ENCODE data around the gene MACROD2.

DNA sequence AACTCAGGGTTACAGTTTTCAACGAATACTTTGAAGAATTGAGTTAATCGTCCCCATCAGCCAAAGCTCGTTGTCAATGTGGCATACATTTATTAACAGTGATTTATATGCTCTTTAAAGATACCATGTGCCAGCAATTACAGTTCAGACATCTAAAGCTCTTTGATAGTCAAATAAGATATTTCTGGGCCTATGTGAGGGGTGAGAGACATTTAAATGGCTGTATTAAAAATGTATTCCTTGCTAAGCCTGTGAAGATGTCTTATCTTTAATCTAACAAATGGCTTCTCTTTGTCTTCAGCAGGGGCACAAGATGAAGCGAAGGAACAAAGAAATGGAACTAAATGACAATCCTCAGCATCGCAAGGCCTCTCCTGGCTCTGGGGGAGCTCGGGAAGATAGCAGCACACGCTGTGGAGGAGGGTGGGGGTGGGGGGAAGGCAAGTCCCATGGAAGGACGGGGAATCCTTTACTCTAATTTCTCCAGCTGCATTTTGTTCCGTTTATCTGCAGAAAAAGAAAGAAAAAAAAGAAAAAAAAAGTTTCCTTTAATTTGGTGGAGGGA is 2054.3 kb downstream of the MACROD2 start:
- TF ChIP-seq, protein P1, sequence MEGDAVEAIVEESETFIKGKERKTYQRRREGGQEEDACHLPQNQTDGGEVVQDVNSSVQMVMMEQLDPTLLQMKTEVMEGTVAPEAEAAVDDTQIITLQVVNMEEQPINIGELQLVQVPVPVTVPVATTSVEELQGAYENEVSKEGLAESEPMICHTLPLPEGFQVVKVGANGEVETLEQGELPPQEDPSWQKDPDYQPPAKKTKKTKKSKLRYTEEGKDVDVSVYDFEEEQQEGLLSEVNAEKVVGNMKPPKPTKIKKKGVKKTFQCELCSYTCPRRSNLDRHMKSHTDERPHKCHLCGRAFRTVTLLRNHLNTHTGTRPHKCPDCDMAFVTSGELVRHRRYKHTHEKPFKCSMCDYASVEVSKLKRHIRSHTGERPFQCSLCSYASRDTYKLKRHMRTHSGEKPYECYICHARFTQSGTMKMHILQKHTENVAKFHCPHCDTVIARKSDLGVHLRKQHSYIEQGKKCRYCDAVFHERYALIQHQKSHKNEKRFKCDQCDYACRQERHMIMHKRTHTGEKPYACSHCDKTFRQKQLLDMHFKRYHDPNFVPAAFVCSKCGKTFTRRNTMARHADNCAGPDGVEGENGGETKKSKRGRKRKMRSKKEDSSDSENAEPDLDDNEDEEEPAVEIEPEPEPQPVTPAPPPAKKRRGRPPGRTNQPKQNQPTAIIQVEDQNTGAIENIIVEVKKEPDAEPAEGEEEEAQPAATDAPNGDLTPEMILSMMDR (conservative IDR thresholded peaks at IDR 0.05): no peak
- TF ChIP-seq ZFX (IDR thresholded peaks at IDR 0.05): no peak
